Activated CD4-positive, alpha-beta T cell treated with anti-CD3 and anti-CD28 coated beads, Interleukin-2, amount 50 U/mL, for 1 hour (primary cell): ENCODE measurements around the gene ABR.
"Not testable (repeated sequence)": the region's sequence is repeated elsewhere in the genome, so short reads cannot be mapped to it uniquely, and the experiment has no call there.

ENCODE experiments used
- DNase-seq: peaks from one replicate; pipeline ENCODE4 v3.0.0-alpha.2; 2020

Gene ABR

GRCh38 chr17:1119924-1120323, 59.9 kb downstream of the ABR start:
- DNase-seq = no peak

GRCh38 chr17:1116602-1117001, 63.2 kb downstream of the ABR start:
- no peak for DNase-seq

- no peak for DNase-seq
Observed at GRCh38 chr17:1112875-1113274, 66.9 kb downstream of the ABR start.

- DNase-seq = no peak
Observed at GRCh38 chr17:1111599-1112443, 68.0 kb downstream of the ABR start.

GRCh38 chr17:1110862-1111598, 68.8 kb downstream of the ABR start:
- DNase-seq = no peak

GRCh38 chr17:1110541-1110861, 69.3 kb downstream of the ABR start:
- DNase-seq = no peak

GRCh38 chr17:1109606-1110540, 69.9 kb downstream of the ABR start:
- DNase-seq = no peak

- DNase-seq = peak; percentile 66
Observed at GRCh38 chr17:1108765-1109605, 70.8 kb downstream of the ABR start.

GRCh38 chr17:1108478-1108764, 71.4 kb downstream of the ABR start:
- DNase-seq = no peak

GRCh38 chr17:1107777-1108477, 71.9 kb downstream of the ABR start:
- DNase-seq = no peak

- no peak for DNase-seq
Observed at GRCh38 chr17:1107083-1107776, 72.6 kb downstream of the ABR start.

- DNase-seq = no peak
Observed at GRCh38 chr17:1104222-1104621, 75.6 kb downstream of the ABR start.

GRCh38 chr17:1100382-1100781, 79.4 kb downstream of the ABR start:
- DNase-seq = no peak

- no peak for DNase-seq
Observed at GRCh38 chr17:1099242-1099641, 80.5 kb downstream of the ABR start.

GRCh38 chr17:1097972-1098744, 81.6 kb downstream of the ABR start:
- not testable (repeated sequence) for DNase-seq

- no peak for DNase-seq
Observed at GRCh38 chr17:1096215-1096614, 83.6 kb downstream of the ABR start.

GRCh38 chr17:1095853-1096173, 84.0 kb downstream of the ABR start:
- no peak for DNase-seq

GRCh38 chr17:1095090-1095852, 84.5 kb downstream of the ABR start:
- DNase-seq = no peak

- no peak for DNase-seq
Observed at GRCh38 chr17:1094591-1094990, 85.2 kb downstream of the ABR start.

- DNase-seq = no peak
Observed at GRCh38 chr17:1091900-1092299, 87.9 kb downstream of the ABR start.
